HG03095 (cell line): ENCODE data around the gene G6PD.
"Not testable (repeated sequence)": the region's sequence is repeated elsewhere in the genome, so short reads cannot be mapped to it uniquely, and the experiment has no call there.

Source experiments
- ATAC-seq: cut with Tn5 transposase; IDR thresholded peaks from one replicate; pipeline ENCODE4 v1.9.1; 2021; ENCODE audit warnings: moderate library complexity; ENCODE audit not compliant: unreplicated experiment

Gene G6PD

GRCh38 chrX:154515966-154516655 is 30.5 kb downstream of the G6PD start, which contains the start of gene FAM3A:
TSS of gene FAM3A (minus strand) at chrX:154516232. CDS start at chrX:154515772, 460 bp downstream.
- peak; percentile 90 for ATAC-seq

GRCh38 chrX:154515090-154515965 is 31.3 kb downstream of the G6PD start:
- ATAC-seq: no peak

GRCh38 chrX:154513716-154514115 is 32.9 kb downstream of the G6PD start:
- ATAC-seq: no peak

GRCh38 chrX:154512879-154513553 is 33.6 kb downstream of the G6PD start:
- no peak for ATAC-seq

GRCh38 chrX:154511761-154512160 is 34.9 kb downstream of the G6PD start:
- no peak for ATAC-seq

- no peak for ATAC-seq
Observed at GRCh38 chrX:154509455-154509854, 37.2 kb downstream of the G6PD start.

GRCh38 chrX:154508384-154508745 is 38.3 kb downstream of the G6PD start:
- no peak for ATAC-seq

GRCh38 chrX:154507673-154508383 is 38.8 kb downstream of the G6PD start:
- ATAC-seq: no peak

GRCh38 chrX:154506483-154507332 is 39.9 kb downstream of the G6PD start:
- no peak for ATAC-seq

GRCh38 chrX:154505734-154506133 is 40.9 kb downstream of the G6PD start:
- no peak for ATAC-seq

- ATAC-seq: no peak
Observed at GRCh38 chrX:154502989-154503388, 43.7 kb downstream of the G6PD start.

- no peak for ATAC-seq
Observed at GRCh38 chrX:154502098-154502497, 44.5 kb downstream of the G6PD start.

- ATAC-seq: not testable (repeated sequence)
Observed at GRCh38 chrX:154501423-154501822, 45.2 kb downstream of the G6PD start.

- ATAC-seq: not testable (repeated sequence)
Observed at GRCh38 chrX:154496591-154497137, 50.0 kb downstream of the G6PD start.

- no peak for ATAC-seq
Observed at GRCh38 chrX:154495472-154495922, 51.1 kb downstream of the G6PD start.

GRCh38 chrX:154494715-154495114 is 51.9 kb downstream of the G6PD start:
- no peak for ATAC-seq

- peak; percentile 76 for ATAC-seq
Observed at GRCh38 chrX:154490414-154491083, 56.1 kb downstream of the G6PD start, which contains the start of gene SLC10A3. TSS of gene SLC10A3 (minus strand) at chrX:154490629. CDS start at chrX:154488940, 1,689 bp downstream.

- ATAC-seq: peak; percentile 6
Observed at GRCh38 chrX:154490021-154490413, 56.6 kb downstream of the G6PD start.

GRCh38 chrX:154489182-154489581 is 57.5 kb downstream of the G6PD start:
- ATAC-seq: no peak
